Activated CD8-positive, alpha-beta memory T cell treated with anti-CD3 and anti-CD28 coated beads, Interleukin-2, amount 50 U/mL, for 24 hours (primary cell): ENCODE data around the gene ACTL7A.
"Not testable (repeated sequence)": the region's sequence is repeated elsewhere in the genome, so short reads cannot be mapped to it uniquely, and the experiment has no call there.

Experiments
- DNase-seq: peaks from one replicate; pipeline ENCODE4 v3.0.0-alpha.2; 2020; ENCODE audit errors: extremely low read depth

Gene ACTL7A

GRCh38 chr9:108880738-108881316 lies 18.8 kb downstream of the ACTL7A start:
- no peak for DNase-seq

- no peak for DNase-seq
Observed at GRCh38 chr9:108882052-108882888, 20.2 kb downstream of the ACTL7A start.

GRCh38 chr9:108883085-108883484 lies 21.0 kb downstream of the ACTL7A start:
- DNase-seq = no peak

GRCh38 chr9:108884701-108885100 lies 22.6 kb downstream of the ACTL7A start:
- no peak for DNase-seq

GRCh38 chr9:108885643-108886348 lies 23.7 kb downstream of the ACTL7A start:
- peak; percentile 14 for DNase-seq

GRCh38 chr9:108886594-108887271 lies 24.7 kb downstream of the ACTL7A start:
- DNase-seq = not testable (repeated sequence)

GRCh38 chr9:108889649-108890067 lies 27.6 kb downstream of the ACTL7A start:
- DNase-seq = no peak

GRCh38 chr9:108894225-108894997 lies 32.3 kb downstream of the ACTL7A start:
- no peak for DNase-seq

- no peak for DNase-seq
Observed at GRCh38 chr9:108897324-108898096, 35.4 kb downstream of the ACTL7A start.

GRCh38 chr9:108899023-108899695 lies 37.1 kb downstream of the ACTL7A start:
- not testable (repeated sequence) for DNase-seq

GRCh38 chr9:108900176-108900575 lies 38.1 kb downstream of the ACTL7A start:
- no peak for DNase-seq

GRCh38 chr9:108903420-108904103 lies 41.5 kb downstream of the ACTL7A start:
- DNase-seq = no peak

GRCh38 chr9:108904161-108904560 lies 42.1 kb downstream of the ACTL7A start:
- DNase-seq = no peak

- no peak for DNase-seq
Observed at GRCh38 chr9:108905494-108905893, 43.4 kb downstream of the ACTL7A start.

GRCh38 chr9:108910402-108910801 lies 48.3 kb downstream of the ACTL7A start:
- no peak for DNase-seq

GRCh38 chr9:108910914-108911313 lies 48.8 kb downstream of the ACTL7A start:
- no peak for DNase-seq

GRCh38 chr9:108911820-108912219 lies 49.8 kb downstream of the ACTL7A start:
- no peak for DNase-seq
